Liver (tissue), 9 donors: ENCODE measurements around the gene RNF152. TPM values are rescaled to one million over a fixed set of nuclear protein-coding genes. Genes with fewer than 3 reads are reported as not detected.

Source experiments
- DNase-seq: peaks from one replicate; pipeline ENCODE4 v3.0.0-alpha.2; 2017; ENCODE audit warnings: low spot score
- H3K27ac ChIP-seq, 2 donors: one replicate each; pipeline ENCODE4 v1.7.0; 2013; ENCODE audit warnings: inconsistent platforms in 2 of 2, low read length in 2 of 2, control low read depth in 1 of 2, low read depth in 1 of 2, mild to moderate bottlenecking in 1 of 2
- H3K27me3 ChIP-seq, 4 donors: one replicate each; pipeline versions ENCODE4 v1.6.1 to v1.7.0; 2013; ENCODE audit warnings: low read length in 3 of 4, inconsistent platforms in 1 of 4, mild to moderate bottlenecking in 1 of 4, moderate library complexity in 1 of 4; ENCODE audit not compliant: control insufficient read depth in 4 of 4, insufficient read depth in 4 of 4
- H3K36me3 ChIP-seq, 4 donors: one replicate each; pipeline versions ENCODE4 v1.6.1 to v1.7.0; 2013; ENCODE audit warnings: low read length in 3 of 4, mild to moderate bottlenecking in 3 of 4, low read depth in 1 of 4, moderate library complexity in 1 of 4; ENCODE audit not compliant: control insufficient read depth in 4 of 4, insufficient read depth in 3 of 4
- H3K4me1 ChIP-seq, 4 donors: one replicate each; pipeline versions ENCODE4 v1.6.1 to v1.7.0; 2013; ENCODE audit warnings: low read length in 3 of 4, mild to moderate bottlenecking in 3 of 4, moderate library complexity in 1 of 4; ENCODE audit not compliant: control insufficient read depth in 4 of 4, insufficient read depth in 4 of 4
- H3K4me3 ChIP-seq, 3 donors: one replicate each; pipeline versions ENCODE4 v1.6.1 to v1.7.0; 2013; ENCODE audit warnings: low read length in 3 of 3, control low read depth in 1 of 3, low read depth in 1 of 3, mild to moderate bottlenecking in 1 of 3
- H3K9ac ChIP-seq, 2 donors: one replicate each; pipeline ENCODE4 v1.7.0; 2013; ENCODE audit warnings: low read length in 2 of 2, mild to moderate bottlenecking in 2 of 2, moderate library complexity in 2 of 2, control low read depth in 1 of 2, low read depth in 1 of 2
- H3K9me3 ChIP-seq, 4 donors: one replicate each; pipeline versions ENCODE4 v1.6.1 to v1.7.0; 2013; ENCODE audit warnings: low read length in 3 of 4; ENCODE audit not compliant: control insufficient read depth in 4 of 4
- ATF3 ChIP-seq: IDR thresholded peaks from 2 replicates; pipeline ENCODE4 v1.6.1; 2016; ENCODE audit warnings: antibody characterized with exemption
- CTCF ChIP-seq: fragments of 150-350 bp; IDR thresholded peaks from 2 replicates; pipeline ENCODE4 v1.5.1; 2017; ENCODE audit warnings: improper control_type of control experiment, low read depth, low read length; ENCODE audit not compliant: missing input control
- EGR1 ChIP-seq, 2 donors: IDR thresholded peaks; 2 replicates each; pipeline ENCODE4 v1.6.1; 2016 to 2018; ENCODE audit warnings: antibody characterized with exemption in 2 of 2, low read depth in 2 of 2
- FOXA1 ChIP-seq: IDR thresholded peaks from 2 replicates; pipeline ENCODE4 v1.6.1; 2016; ENCODE audit warnings: antibody characterized with exemption
- FOXA2 ChIP-seq: IDR thresholded peaks from 2 replicates; pipeline ENCODE4 v1.6.1; 2016; ENCODE audit warnings: antibody characterized with exemption
- GABPA ChIP-seq, 2 donors: IDR thresholded peaks in 1 of 2; conservative IDR thresholded peaks in 1 of 2; 2 replicates each; pipeline ENCODE4 v1.6.1; 2016; ENCODE audit warnings: antibody characterized with exemption in 2 of 2, mild to moderate bottlenecking in 1 of 2, moderate library complexity in 1 of 2
- HNF4A ChIP-seq, 2 donors: conservative IDR thresholded peaks; 2 replicates each; pipeline ENCODE4 v1.6.1; 2016; ENCODE audit warnings: antibody characterized with exemption in 2 of 2, mild to moderate bottlenecking in 2 of 2
- HNF4G ChIP-seq: IDR thresholded peaks from 2 replicates; pipeline ENCODE4 v1.6.1; 2016; ENCODE audit warnings: antibody characterized with exemption
- JUND ChIP-seq, 2 donors: IDR thresholded peaks; 2 replicates each; pipeline ENCODE4 v1.6.1; 2016; ENCODE audit warnings: antibody characterized with exemption in 2 of 2
- NR2F2 ChIP-seq: IDR thresholded peaks from 2 replicates; pipeline ENCODE4 v1.6.1; 2016; ENCODE audit warnings: antibody characterized with exemption
- RAD21 ChIP-seq, 2 donors: IDR thresholded peaks; 2 replicates each; pipeline ENCODE4 v1.6.1; 2016; ENCODE audit warnings: antibody characterized with exemption in 2 of 2, mild to moderate bottlenecking in 2 of 2
- REST ChIP-seq: IDR thresholded peaks from 2 replicates; pipeline ENCODE4 v1.6.1; 2016; ENCODE audit warnings: antibody characterized with exemption, mild to moderate bottlenecking
- RXRA ChIP-seq, 2 donors: IDR thresholded peaks; 2 replicates each; pipeline ENCODE4 v1.6.1; 2017 to 2018; ENCODE audit warnings: antibody characterized with exemption in 2 of 2, mild to moderate bottlenecking in 1 of 2
- SP1 ChIP-seq: IDR thresholded peaks from 2 replicates; pipeline ENCODE4 v1.6.1; 2018; ENCODE audit warnings: antibody characterized with exemption, mild to moderate bottlenecking
- TAF1 ChIP-seq: conservative IDR thresholded peaks from 2 replicates; pipeline ENCODE4 v1.6.1; 2016; ENCODE audit warnings: antibody characterized with exemption, mild to moderate bottlenecking
- YY1 ChIP-seq: IDR thresholded peaks from 2 replicates; pipeline ENCODE4 v1.6.1; 2016; ENCODE audit warnings: antibody characterized with exemption, mild to moderate bottlenecking
- ZBTB33 ChIP-seq: IDR thresholded peaks from 2 replicates; pipeline ENCODE4 v1.6.1; 2016; ENCODE audit warnings: antibody characterized with exemption
- WGBS: extraction: QIAGEN DNeasy Blood & Tissue Kit; methylation state at CpG from one replicate; pipeline ENCODE4 v1.1.7; 2013; 5-methylcytosine and 5-hydroxymethylcytosine counted together
- polyA plus RNA-seq, 2 donors: library from polyadenylated mRNA; stranded (reverse) in 1 of 2; unstranded in 1 of 2; fragments of 200-250 nt in 1 of 2; fragments of >200 nt in 1 of 2; fragmentation: Nextera tagmentation in 1 of 2; extraction: Ambion mirVana in 1 of 2; gene quantifications; one replicate each; pipeline versions ENCODE4 v1.2.1 to v1.2.3, GENCODE V29; 2013 to 2015
- total RNA-seq, 2 donors: library from RNA; depleted of rRNA; stranded (reverse); fragments of >200 nt; gene quantifications; one replicate each; pipeline ENCODE4 v1.2.3, GENCODE V29; 2014
- donor health status: healthy.
- donor health status: healthy.
- donor health status: healthy.
- donor health status: healthy.
- donor health status: healthy.

Gene RNF152
- total and polyA plus RNA-seq, 4 donors: 6.8 to 115 (median 10.6) TPM

GRCh38 chr18:61821748-61822147, 71.1 kb downstream of the RNF152 start:
- no peak for DNase-seq
- no peak overlapping the region for H3K27ac ChIP-seq
- H3K36me3 ChIP-seq: peaks cover 0 to 2% (median 0%) of the 10 kb centered on the region in 4 donors
- H3K4me3 ChIP-seq: no peak overlapping the region
- TF ChIP-seq GABPA (IDR thresholded peaks at IDR 0.05 in 1 of 2, conservative IDR thresholded peaks at IDR 0.05 in 1 of 2): no peak
- no peak for TF ChIP-seq TAF1
- TF ChIP-seq RAD21 (IDR thresholded peaks at IDR 0.05): no peak
- TF ChIP-seq HNF4A (conservative IDR thresholded peaks at IDR 0.05): no peak
- TF ChIP-seq SP1: no peak
- no peak for TF ChIP-seq REST
- no peak for TF ChIP-seq ATF3
- TF ChIP-seq FOXA1: no peak
- TF ChIP-seq RXRA (IDR thresholded peaks at IDR 0.05): no peak
- no peak for TF ChIP-seq YY1
- no peak for TF ChIP-seq CTCF
- TF ChIP-seq ZBTB33: no peak
- WGBS: 93% methylated on average over 4 of the region's 4 CpGs
- no peaks in the 10 kb centered on the region for H3K9me3 ChIP-seq
- H3K9ac ChIP-seq: no peak overlapping the region
- H3K27me3 ChIP-seq: no peaks in the 10 kb centered on the region
- H3K4me1 ChIP-seq: peaks cover 0 to 3% (median 1%) of the 10 kb centered on the region in 4 donors

GRCh38 chr18:61820882-61821281, 71.9 kb downstream of the RNF152 start:
- Histone ChIP-seq H3K27me3 (no peaks in the 10 kb centered on the region), H3K9me3 (no peaks in the 10 kb centered on the region), H3K4me3 (no peak overlapping the region), H3K9ac (no peak overlapping the region), H3K4me1 (peaks cover 0 to 3% (median 1%) of the 10 kb centered on the region in 4 donors), H3K36me3 (peaks cover 0 to 5% (median 4%) of the 10 kb centered on the region in 4 donors), H3K27ac (no peak overlapping the region)
- 90% methylated on average over 1 of the region's 1 CpG for WGBS
- no peak for DNase-seq
- TF ChIP-seq SP1 (no peak), FOXA1 (no peak), YY1 (no peak), FOXA2 (no peak), REST (no peak), HNF4G (no peak), RXRA (IDR thresholded peaks at IDR 0.05) (no peak), ATF3 (no peak), JUND (IDR thresholded peaks at IDR 0.05) (no peak), TAF1 (no peak), ZBTB33 (no peak), GABPA (IDR thresholded peaks at IDR 0.05 in 1 of 2, conservative IDR thresholded peaks at IDR 0.05 in 1 of 2) (no peak), NR2F2 (no peak), EGR1 (IDR thresholded peaks at IDR 0.05; ENCODE audit: low read depth in 2 of 2) (no peak)
